Breast epithelium (tissue), 4 donors: ENCODE results near the gene ITPR1. TPM values are rescaled to one million over a fixed set of nuclear protein-coding genes. Genes with fewer than 3 reads are reported as not detected.

Experiments
- DNase-seq, 2 donors: peaks; one replicate each; pipeline ENCODE4 v3.0.0-alpha.2; 2019; ENCODE audit warnings: low spot score in 2 of 2
- H3K27ac ChIP-seq, 2 donors: fragments of 200-600 bp; sonication (generic) in 1 of 2; one replicate each; pipeline ENCODE4 v1.5.1; 2016 to 2019; ENCODE audit warnings: mild to moderate bottlenecking in 1 of 2
- H3K27me3 ChIP-seq, 2 donors: fragments of 200-600 bp; sonication (generic) in 1 of 2; one replicate each; pipeline versions ENCODE4 v1.5.1 to v1.6.0; 2017 to 2019; ENCODE audit warnings: control low read depth in 1 of 2, mild to moderate bottlenecking in 1 of 2
- H3K36me3 ChIP-seq: fragments of 200-600 bp; one replicate; pipeline ENCODE4 v1.5.1; 2019
- H3K4me1 ChIP-seq, 2 donors: fragments of 200-600 bp; sonication (generic); one replicate each; pipeline ENCODE4 v1.5.1; 2016 to 2019; ENCODE audit warnings: control low read depth in 1 of 2
- H3K4me3 ChIP-seq, 3 donors: fragments of 200-600 bp; sonication (generic); 1 replicate in 2 of 3; 2 replicates in 1 of 3; pipeline ENCODE4 v1.5.1; 2016 to 2019; ENCODE audit warnings: mild to moderate bottlenecking in 3 of 3, moderate library complexity in 2 of 3
- H3K9me3 ChIP-seq, 2 donors: fragments of 200-600 bp; sonication (generic) in 1 of 2; one replicate each; pipeline ENCODE4 v1.5.1; 2016 to 2019; ENCODE audit warnings: control low read depth in 1 of 2
- POLR2A ChIP-seq: fragments of 450-650 bp; IDR thresholded peaks from one replicate; pipeline ENCODE4 v1.6.1; 2016; ENCODE audit warnings: antibody characterized with exemption, mild to moderate bottlenecking, moderate library complexity
- POLR2AphosphoS5 ChIP-seq, 3 donors: sonication (generic); formaldehyde crosslinking; IDR thresholded peaks; one replicate each; pipeline ENCODE4 v1.6.1; 2017; ENCODE audit warnings: antibody characterized with exemption in 3 of 3
- intact Hi-C: fragments of 100-400 bp; cut with DNase I; formaldehyde crosslinking; loops from one replicate; pipeline ENCODE4 v1.15.1; 2023; ENCODE audit warnings: low total_unique reads
- total RNA-seq, 3 donors: library from RNA; depleted of rRNA; stranded (reverse); fragments of >200 nt; gene quantifications; one replicate each; pipeline ENCODE4 v1.1.0, GENCODE V29; 2016
- TF ChIP-seq, protein P1 (sequence below), 3 donors: fragments of 450-650 bp; IDR thresholded peaks; one replicate each; pipeline ENCODE4 v1.5.1; 2016 to 2017; ENCODE audit warnings: antibody characterized with exemption in 3 of 3, mild to moderate bottlenecking in 3 of 3, moderate library complexity in 3 of 3

ITPR1 gene
- total RNA-seq, 3 donors from 2014 or later, result 53.8 to 227 (median 174) TPM

DNA sequence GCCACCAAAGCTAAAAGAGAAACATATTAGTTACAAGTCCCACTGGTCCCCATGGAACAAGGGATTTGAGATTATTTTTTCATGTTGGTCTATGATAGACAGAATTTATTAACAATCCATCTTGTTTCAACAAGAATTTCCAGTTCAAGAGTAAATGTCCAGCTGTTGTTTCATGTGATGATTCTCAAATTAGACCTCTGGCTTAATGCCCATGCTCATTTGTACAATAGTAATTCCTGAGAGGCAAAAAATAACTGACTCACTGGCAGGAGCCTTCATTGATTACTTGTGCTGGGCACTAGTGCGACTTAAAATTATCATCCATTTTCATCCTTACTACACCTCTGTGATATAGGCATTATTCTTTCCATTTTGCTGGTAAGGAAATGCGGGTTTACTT, 171.3 kb downstream of the ITPR1 start:
- Histone ChIP-seq H3K27me3 (no peaks in the 10 kb centered on the region), H3K4me1 (no peaks in the 10 kb centered on the region), H3K27ac (no peak overlapping the region), H3K36me3 (no peaks in the 10 kb centered on the region), H3K9me3 (no peaks in the 10 kb centered on the region), H3K4me3 (no peak overlapping the region)
- intact Hi-C loops, result no loop called here
- DNase-seq, result no peak
- no peak for TF ChIP-seq POLR2AphosphoS5 (IDR thresholded peaks at IDR 0.05)

DNA sequence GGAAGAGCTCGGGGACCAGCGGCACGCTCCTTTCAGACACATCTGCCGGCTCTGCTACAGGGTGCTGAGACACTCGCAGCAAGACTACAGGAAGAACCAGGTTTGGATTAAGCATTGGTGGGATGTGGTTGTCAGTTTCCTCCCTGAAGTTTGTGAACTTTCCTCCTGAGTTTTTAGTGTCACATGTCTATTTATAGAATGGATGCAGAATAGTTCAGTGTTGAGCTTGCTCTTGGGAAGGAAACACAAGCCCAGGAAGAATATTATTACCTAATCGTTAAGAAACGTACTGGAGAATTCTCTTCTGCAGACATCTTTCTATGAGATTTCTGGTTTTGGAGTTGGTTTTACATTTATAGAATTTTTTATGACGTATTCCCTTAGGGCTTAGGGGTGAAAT, 172.0 kb downstream of the ITPR1 start:
- Histone ChIP-seq H3K9me3 (no peaks in the 10 kb centered on the region), H3K36me3 (no peaks in the 10 kb centered on the region), H3K27me3 (no peaks in the 10 kb centered on the region), H3K4me1 (no peaks in the 10 kb centered on the region), H3K27ac (no peak overlapping the region), H3K4me3 (no peak overlapping the region)
- intact Hi-C loops, result no loop called here
- no peak for TF ChIP-seq POLR2AphosphoS5 (IDR thresholded peaks at IDR 0.05)
- TF ChIP-seq, protein P1, sequence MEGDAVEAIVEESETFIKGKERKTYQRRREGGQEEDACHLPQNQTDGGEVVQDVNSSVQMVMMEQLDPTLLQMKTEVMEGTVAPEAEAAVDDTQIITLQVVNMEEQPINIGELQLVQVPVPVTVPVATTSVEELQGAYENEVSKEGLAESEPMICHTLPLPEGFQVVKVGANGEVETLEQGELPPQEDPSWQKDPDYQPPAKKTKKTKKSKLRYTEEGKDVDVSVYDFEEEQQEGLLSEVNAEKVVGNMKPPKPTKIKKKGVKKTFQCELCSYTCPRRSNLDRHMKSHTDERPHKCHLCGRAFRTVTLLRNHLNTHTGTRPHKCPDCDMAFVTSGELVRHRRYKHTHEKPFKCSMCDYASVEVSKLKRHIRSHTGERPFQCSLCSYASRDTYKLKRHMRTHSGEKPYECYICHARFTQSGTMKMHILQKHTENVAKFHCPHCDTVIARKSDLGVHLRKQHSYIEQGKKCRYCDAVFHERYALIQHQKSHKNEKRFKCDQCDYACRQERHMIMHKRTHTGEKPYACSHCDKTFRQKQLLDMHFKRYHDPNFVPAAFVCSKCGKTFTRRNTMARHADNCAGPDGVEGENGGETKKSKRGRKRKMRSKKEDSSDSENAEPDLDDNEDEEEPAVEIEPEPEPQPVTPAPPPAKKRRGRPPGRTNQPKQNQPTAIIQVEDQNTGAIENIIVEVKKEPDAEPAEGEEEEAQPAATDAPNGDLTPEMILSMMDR (IDR thresholded peaks at IDR 0.05), result no peak
- TF ChIP-seq POLR2A, result no peak
- no peak for DNase-seq

DNA sequence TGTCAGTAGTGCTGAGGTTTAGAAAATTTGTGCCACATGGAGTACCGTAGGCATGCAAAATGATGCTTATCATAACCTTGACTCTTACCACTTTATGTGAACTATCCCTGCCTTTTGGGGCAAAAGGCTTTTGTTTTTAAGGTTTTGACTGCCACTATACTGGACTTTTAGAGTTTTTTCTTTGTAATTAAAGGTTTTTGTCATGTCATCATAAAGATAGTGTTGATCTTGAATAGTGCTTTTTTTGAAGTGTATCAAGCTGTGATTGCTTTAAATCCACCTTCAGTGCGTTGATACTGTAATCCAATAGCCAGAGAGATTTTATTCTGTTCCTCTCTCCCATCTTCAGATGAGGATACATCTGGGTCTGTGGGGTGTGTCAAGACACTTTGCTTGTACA, 172.9 kb downstream of the ITPR1 start:
- TF ChIP-seq POLR2AphosphoS5 (IDR thresholded peaks at IDR 0.05) (no peak), POLR2A (no peak)
- TF ChIP-seq, protein P1 (IDR thresholded peaks at IDR 0.05), result no peak
- no peaks in the 10 kb centered on the region for H3K36me3 ChIP-seq
- no peak for DNase-seq
- intact Hi-C loops, result no loop called here
- no peak overlapping the region for H3K4me3 ChIP-seq
- no peak overlapping the region for H3K27ac ChIP-seq
- no peaks in the 10 kb centered on the region for H3K9me3 ChIP-seq
- H3K4me1 ChIP-seq, result no peaks in the 10 kb centered on the region
- H3K27me3 ChIP-seq, result no peaks in the 10 kb centered on the region

DNA sequence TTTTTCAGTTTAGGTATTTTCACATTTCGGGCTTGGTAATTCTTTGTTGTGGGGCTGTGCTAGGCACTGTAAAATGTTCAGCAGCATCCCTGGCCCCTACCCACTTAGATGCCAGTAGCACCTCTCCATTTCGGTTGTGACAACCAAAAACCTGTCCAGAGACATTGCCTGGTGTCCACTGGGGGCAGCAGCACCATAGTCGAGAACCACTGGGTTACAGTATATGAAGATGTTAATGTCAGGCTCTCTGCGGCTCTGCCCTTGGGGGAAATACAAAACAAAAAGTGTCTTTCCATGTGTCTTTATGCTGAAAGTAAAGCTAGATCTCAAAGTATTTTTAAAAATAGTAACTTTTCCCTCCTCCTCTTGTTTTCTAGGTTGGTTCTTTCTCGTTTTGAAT, 177.2 kb downstream of the ITPR1 start:
- TF ChIP-seq POLR2A (no peak), POLR2AphosphoS5 (IDR thresholded peaks at IDR 0.05) (no peak)
- TF ChIP-seq, protein P1 (IDR thresholded peaks at IDR 0.05), result no peak
- no peaks in the 10 kb centered on the region for H3K36me3 ChIP-seq
- H3K9me3 ChIP-seq, result no peaks in the 10 kb centered on the region
- H3K27me3 ChIP-seq, result no peaks in the 10 kb centered on the region
- H3K4me3 ChIP-seq, result no peak overlapping the region
- no peaks in the 10 kb centered on the region for H3K4me1 ChIP-seq
- intact Hi-C loops, result no loop called here
- DNase-seq, result no peak
- no peak overlapping the region for H3K27ac ChIP-seq

DNA sequence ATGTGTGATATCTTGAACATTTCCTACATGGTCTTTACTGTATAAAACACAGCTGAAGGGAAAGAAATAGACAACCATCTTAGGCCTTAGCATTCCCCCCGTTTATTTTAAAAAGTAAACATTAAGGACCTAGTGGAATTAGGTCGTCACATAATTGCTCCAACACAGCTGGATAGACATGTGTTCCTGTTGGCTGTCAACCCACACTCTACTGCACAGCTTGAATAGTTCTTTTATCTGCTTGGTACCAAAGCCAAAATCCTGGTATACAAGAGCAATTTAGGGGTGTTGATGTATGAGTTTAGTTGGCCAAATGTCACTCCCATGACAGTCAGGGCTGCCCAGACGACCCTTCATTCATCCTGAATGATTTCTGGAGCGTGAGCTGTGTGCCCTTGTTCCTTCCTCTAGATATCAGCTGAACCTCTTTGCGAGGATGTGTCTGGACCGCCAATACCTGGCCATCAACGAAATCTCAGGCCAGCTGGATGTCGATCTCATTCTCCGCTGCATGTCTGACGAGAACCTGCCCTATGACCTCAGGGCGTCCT, 179.7 kb downstream of the ITPR1 start:
- H3K27me3 ChIP-seq, result no peaks in the 10 kb centered on the region
- DNase-seq, result no peak
- intact Hi-C loops, result no loop called here
- H3K4me3 ChIP-seq, result no peak overlapping the region
- H3K4me1 ChIP-seq, result no peaks in the 10 kb centered on the region
- TF ChIP-seq POLR2A (no peak), POLR2AphosphoS5 (IDR thresholded peaks at IDR 0.05) (no peak)
- TF ChIP-seq, protein P1 (IDR thresholded peaks at IDR 0.05), result no peak
- H3K9me3 ChIP-seq, result no peaks in the 10 kb centered on the region
- H3K36me3 ChIP-seq, result no peaks in the 10 kb centered on the region
- no peak overlapping the region for H3K27ac ChIP-seq

DNA sequence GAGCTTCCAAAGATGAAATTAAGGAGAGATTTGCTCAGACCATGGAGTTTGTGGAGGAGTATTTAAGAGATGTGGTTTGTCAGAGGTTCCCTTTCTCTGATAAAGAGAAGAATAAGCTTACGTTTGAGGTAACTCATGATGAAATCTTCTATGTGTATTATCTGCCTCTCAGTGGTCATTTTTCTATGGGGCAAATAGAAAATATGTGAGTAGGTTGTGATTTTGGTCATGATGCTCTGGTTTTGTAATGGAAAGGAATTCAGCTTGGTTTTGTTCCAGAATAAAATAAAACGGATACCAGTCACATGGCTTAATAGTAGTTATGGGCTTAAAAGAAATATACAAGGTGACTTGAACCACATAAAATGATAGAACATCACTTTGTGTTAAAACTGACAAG, 181.1 kb downstream of the ITPR1 start:
- no peaks in the 10 kb centered on the region for H3K4me1 ChIP-seq
- H3K4me3 ChIP-seq, result no peak overlapping the region
- DNase-seq, result no peak
- no peaks in the 10 kb centered on the region for H3K27me3 ChIP-seq
- H3K36me3 ChIP-seq, result no peaks in the 10 kb centered on the region
- H3K9me3 ChIP-seq, result no peaks in the 10 kb centered on the region
- TF ChIP-seq POLR2A (no peak), POLR2AphosphoS5 (IDR thresholded peaks at IDR 0.05) (no peak)
- TF ChIP-seq, protein P1 (IDR thresholded peaks at IDR 0.05), result no peak
- peak overlapping the region; percentile 20 to 58 for H3K27ac ChIP-seq
- intact Hi-C loops, result no loop called here
